NT2/D1 (cell line): ENCODE results near the gene HTR5A.

Experiments used
- SUZ12 ChIP-seq: IDR thresholded peaks from 2 replicates; pipeline ENCODE4 v1.6.1; 2011; ENCODE audit not compliant: insufficient read length, insufficient read depth; ENCODE audit errors: extremely low read depth
- YY1 ChIP-seq: IDR thresholded peaks from 2 replicates; pipeline ENCODE4 v1.6.1; 2011; ENCODE audit not compliant: insufficient read length, insufficient read depth

DNA sequence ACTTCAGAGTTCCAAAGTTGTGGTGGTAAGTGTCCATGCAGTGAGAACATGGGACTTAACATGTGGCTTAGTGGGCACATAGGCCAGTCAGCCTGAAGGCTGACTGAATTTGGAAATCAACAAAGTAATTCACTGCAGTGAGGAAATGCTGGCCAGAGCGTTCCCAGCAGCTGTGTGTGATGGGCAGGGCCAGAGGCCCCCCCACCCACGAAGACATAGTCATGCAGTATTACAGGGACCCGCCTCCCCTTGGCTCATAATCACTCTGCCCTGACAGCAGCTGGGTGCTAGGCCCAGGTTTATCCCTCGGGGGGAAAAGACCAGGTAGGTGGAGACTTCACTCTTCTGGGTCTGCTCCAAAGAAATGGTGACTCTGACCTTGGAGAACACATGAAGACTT, 33.7 kb downstream of the HTR5A start:
- TF ChIP-seq YY1 = no peak
- no peak for TF ChIP-seq SUZ12
